Breast epithelium (tissue), 4 donors: Measurements from ENCODE around the gene ASF1B. TPM values are rescaled to one million over a fixed set of nuclear protein-coding genes. Genes with fewer than 3 reads are reported as not detected.

ENCODE experiments used
- DNase-seq, 2 donors: peaks; one replicate each; pipeline ENCODE4 v3.0.0-alpha.2; 2019; ENCODE audit warnings: low spot score in 2 of 2
- H3K27ac ChIP-seq, 2 donors: fragments of 200-600 bp; sonication (generic) in 1 of 2; one replicate each; pipeline ENCODE4 v1.5.1; 2016 to 2019; ENCODE audit warnings: mild to moderate bottlenecking in 1 of 2
- H3K27me3 ChIP-seq, 2 donors: fragments of 200-600 bp; sonication (generic) in 1 of 2; one replicate each; pipeline versions ENCODE4 v1.5.1 to v1.6.0; 2017 to 2019; ENCODE audit warnings: control low read depth in 1 of 2, mild to moderate bottlenecking in 1 of 2
- H3K36me3 ChIP-seq: fragments of 200-600 bp; one replicate; pipeline ENCODE4 v1.5.1; 2019
- H3K4me1 ChIP-seq, 2 donors: fragments of 200-600 bp; sonication (generic); one replicate each; pipeline ENCODE4 v1.5.1; 2016 to 2019; ENCODE audit warnings: control low read depth in 1 of 2
- H3K4me3 ChIP-seq, 3 donors: fragments of 200-600 bp; sonication (generic); 1 replicate in 2 of 3; 2 replicates in 1 of 3; pipeline ENCODE4 v1.5.1; 2016 to 2019; ENCODE audit warnings: mild to moderate bottlenecking in 3 of 3, moderate library complexity in 2 of 3
- H3K9me3 ChIP-seq, 2 donors: fragments of 200-600 bp; sonication (generic) in 1 of 2; one replicate each; pipeline ENCODE4 v1.5.1; 2016 to 2019; ENCODE audit warnings: control low read depth in 1 of 2
- POLR2A ChIP-seq: fragments of 450-650 bp; IDR thresholded peaks from one replicate; pipeline ENCODE4 v1.6.1; 2016; ENCODE audit warnings: antibody characterized with exemption, mild to moderate bottlenecking, moderate library complexity
- POLR2AphosphoS5 ChIP-seq, 3 donors: sonication (generic); formaldehyde crosslinking; IDR thresholded peaks; one replicate each; pipeline ENCODE4 v1.6.1; 2017; ENCODE audit warnings: antibody characterized with exemption in 3 of 3
- intact Hi-C: fragments of 100-400 bp; cut with DNase I; formaldehyde crosslinking; loops from one replicate; pipeline ENCODE4 v1.15.1; 2023; ENCODE audit warnings: low total_unique reads
- total RNA-seq, 3 donors: library from RNA; depleted of rRNA; stranded (reverse); fragments of >200 nt; gene quantifications; one replicate each; pipeline ENCODE4 v1.1.0, GENCODE V29; 2016
- TF ChIP-seq, protein P1 (sequence below), 3 donors: fragments of 450-650 bp; IDR thresholded peaks; one replicate each; pipeline ENCODE4 v1.5.1; 2016 to 2017; ENCODE audit warnings: antibody characterized with exemption in 3 of 3, mild to moderate bottlenecking in 3 of 3, moderate library complexity in 3 of 3

Gene ASF1B
- total RNA-seq, 3 donors from 2014 or later, result 0.66 to 1.6 (median 1.2) TPM

DNA sequence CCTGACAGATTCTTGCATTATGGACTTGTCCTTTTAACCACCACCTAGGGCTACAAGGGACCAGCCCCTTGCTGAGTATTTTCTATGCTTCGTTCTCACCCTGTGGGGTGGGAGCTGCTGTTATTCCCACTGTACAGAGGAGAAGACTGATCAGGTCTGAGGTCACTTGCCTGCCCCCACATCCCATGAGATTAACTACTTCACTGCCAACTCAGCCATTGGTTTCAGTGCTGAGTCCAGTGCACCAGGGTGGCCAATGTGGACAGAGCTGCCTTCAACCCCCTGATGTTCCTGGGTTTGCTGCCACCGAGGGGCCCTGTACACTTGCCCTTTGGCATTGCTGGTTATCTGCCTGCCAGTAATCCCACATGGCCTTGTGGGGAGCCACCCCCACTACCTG is 25.7 kb downstream of the ASF1B start:
- Histone ChIP-seq H3K4me3 (no peak overlapping the region), H3K4me1 (peaks cover 9 to 14% of the 10 kb centered on the region in 2 donors), H3K36me3 (no peaks in the 10 kb centered on the region), H3K27me3 (no peaks in the 10 kb centered on the region), H3K27ac (peak overlapping the region in 1 of 2 donors; percentile 32), H3K9me3 (no peaks in the 10 kb centered on the region)
- intact Hi-C loops, result no loop called here
- TF ChIP-seq, protein P1, sequence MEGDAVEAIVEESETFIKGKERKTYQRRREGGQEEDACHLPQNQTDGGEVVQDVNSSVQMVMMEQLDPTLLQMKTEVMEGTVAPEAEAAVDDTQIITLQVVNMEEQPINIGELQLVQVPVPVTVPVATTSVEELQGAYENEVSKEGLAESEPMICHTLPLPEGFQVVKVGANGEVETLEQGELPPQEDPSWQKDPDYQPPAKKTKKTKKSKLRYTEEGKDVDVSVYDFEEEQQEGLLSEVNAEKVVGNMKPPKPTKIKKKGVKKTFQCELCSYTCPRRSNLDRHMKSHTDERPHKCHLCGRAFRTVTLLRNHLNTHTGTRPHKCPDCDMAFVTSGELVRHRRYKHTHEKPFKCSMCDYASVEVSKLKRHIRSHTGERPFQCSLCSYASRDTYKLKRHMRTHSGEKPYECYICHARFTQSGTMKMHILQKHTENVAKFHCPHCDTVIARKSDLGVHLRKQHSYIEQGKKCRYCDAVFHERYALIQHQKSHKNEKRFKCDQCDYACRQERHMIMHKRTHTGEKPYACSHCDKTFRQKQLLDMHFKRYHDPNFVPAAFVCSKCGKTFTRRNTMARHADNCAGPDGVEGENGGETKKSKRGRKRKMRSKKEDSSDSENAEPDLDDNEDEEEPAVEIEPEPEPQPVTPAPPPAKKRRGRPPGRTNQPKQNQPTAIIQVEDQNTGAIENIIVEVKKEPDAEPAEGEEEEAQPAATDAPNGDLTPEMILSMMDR (IDR thresholded peaks at IDR 0.05), result no peak
- no peak for TF ChIP-seq POLR2A
- no peak for TF ChIP-seq POLR2AphosphoS5 (IDR thresholded peaks at IDR 0.05)
- no peak for DNase-seq

DNA sequence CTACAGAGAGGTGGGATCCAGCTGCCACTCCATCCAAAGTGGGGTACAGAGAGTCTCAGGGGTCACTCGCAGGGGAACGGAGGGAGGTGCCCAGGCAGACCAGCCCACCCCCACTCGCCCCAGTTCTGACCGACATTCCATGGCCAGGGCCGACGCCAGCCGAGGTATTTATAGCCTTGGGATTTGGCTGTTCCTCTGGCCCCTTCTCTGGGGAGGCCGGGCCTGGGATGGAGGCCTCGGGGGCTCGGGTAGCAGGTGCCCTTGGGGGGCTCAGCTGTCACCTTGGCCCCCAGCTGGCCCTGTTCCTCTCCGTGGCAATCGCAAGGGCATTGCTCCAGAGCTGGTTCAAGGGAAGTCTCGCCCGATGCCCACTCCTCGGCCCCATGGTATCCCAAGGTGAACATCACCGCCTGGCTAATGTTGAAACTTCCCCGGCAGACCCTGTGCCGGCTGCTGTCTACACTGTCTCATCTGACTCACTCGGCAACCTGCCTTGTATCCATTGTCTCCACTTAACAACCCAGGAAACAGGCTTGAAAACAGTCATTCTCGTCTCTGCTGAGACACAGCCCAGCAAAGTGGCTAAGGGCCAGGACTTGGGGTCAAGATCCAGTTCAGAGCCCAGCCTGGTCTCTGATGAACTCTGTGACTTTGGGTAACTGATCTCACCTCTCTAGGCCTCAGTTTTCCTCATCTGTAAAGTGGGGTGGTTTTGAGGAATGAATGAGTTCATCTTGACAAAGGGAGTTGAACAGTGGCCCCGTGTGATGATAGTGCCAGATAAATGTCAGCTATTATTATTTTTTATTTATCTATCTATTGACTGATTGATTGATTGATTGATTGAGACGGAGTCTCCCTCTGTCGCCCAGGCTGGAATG is 28.6 kb downstream of the ASF1B start:
- intact Hi-C loops, result no loop called here
- no peak for DNase-seq
- no peak overlapping the region for H3K4me3 ChIP-seq
- TF ChIP-seq, protein P1 (IDR thresholded peaks at IDR 0.05), result no peak
- TF ChIP-seq POLR2A (no peak), POLR2AphosphoS5 (IDR thresholded peaks at IDR 0.05) (no peak)
- peak overlapping the region; percentile 54 to 55 for H3K27ac ChIP-seq
- no peaks in the 10 kb centered on the region for H3K36me3 ChIP-seq
- H3K27me3 ChIP-seq, result no peaks in the 10 kb centered on the region
- no peaks in the 10 kb centered on the region for H3K9me3 ChIP-seq
- H3K4me1 ChIP-seq, result peaks cover 0 to 8% of the 10 kb centered on the region in 2 donors

DNA sequence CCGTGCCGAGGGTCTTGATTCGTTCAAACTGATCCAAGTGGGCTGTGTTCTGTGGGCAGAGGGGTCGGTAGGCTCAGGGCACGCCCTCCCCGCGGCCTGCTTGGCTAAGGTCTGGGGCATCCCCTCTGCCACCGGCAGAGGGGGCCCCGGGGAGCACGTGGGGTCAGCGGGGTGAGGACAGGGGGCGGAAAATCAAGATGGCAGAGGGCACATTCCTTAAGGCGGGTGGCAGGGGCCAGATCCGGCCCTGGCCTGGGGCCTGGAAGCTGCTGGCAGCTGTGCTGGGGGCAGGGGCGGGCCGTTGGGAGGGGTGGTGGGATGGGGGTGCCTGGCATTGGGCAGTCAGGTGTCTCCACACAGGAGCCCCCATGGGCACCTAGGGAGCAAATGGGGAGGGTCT is 29.5 kb downstream of the ASF1B start:
- H3K27me3 ChIP-seq, result no peaks in the 10 kb centered on the region
- no peaks in the 10 kb centered on the region for H3K4me1 ChIP-seq
- intact Hi-C loops, result no loop called here
- H3K27ac ChIP-seq, result peak overlapping the region in 1 of 2 donors; percentile 55
- H3K4me3 ChIP-seq, result no peak overlapping the region
- no peaks in the 10 kb centered on the region for H3K9me3 ChIP-seq
- TF ChIP-seq POLR2A, result no peak
- no peak for TF ChIP-seq POLR2AphosphoS5 (IDR thresholded peaks at IDR 0.05)
- TF ChIP-seq, protein P1 (IDR thresholded peaks at IDR 0.05), result no peak
- H3K36me3 ChIP-seq, result no peaks in the 10 kb centered on the region
- DNase-seq, result no peak

DNA sequence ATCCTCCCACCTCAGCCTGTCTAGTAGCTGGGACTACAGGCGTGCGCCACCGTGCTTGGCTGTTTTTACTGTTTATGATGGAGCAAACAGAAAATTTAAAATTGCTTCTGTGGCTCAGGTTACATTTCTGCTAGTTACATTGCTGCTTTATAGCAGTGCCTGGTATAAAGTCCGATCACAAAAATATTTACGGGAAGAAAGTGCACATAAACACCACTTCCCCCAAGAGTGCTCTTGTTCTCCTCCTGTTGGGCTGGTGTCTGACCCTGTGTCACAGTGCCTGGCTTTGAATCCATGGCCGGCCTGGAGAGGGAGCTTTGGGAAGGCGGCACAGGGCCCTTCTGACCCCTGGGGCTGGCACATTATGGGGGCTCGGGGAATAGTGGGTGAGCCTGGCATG is 30.7 kb downstream of the ASF1B start:
- Histone ChIP-seq H3K36me3 (no peaks in the 10 kb centered on the region), H3K4me1 (no peaks in the 10 kb centered on the region), H3K4me3 (no peak overlapping the region), H3K27me3 (no peaks in the 10 kb centered on the region), H3K27ac (no peak overlapping the region), H3K9me3 (no peaks in the 10 kb centered on the region)
- intact Hi-C loops, result no loop called here
- DNase-seq, result no peak
- TF ChIP-seq POLR2A (no peak), POLR2AphosphoS5 (IDR thresholded peaks at IDR 0.05) (no peak)
- TF ChIP-seq, protein P1 (IDR thresholded peaks at IDR 0.05), result no peak

DNA sequence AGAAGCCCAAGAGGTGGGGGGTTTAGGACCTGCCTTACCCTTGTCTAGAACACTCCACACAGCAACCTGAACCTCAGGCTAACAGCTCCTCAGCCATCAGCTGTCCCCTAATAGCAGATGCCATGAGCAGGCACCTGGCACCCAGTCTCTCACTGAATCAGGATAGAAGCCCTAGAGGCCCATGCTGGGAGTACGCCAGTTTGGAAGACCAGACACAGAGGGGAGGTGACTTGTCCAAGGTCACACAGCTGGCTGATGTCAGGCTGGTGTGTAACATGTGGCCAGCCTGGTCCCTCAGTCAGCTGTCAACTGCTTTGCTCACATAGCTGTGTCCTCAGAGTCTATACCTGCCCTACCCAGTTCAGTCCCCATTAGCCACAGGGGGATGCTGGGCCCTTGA is 33.1 kb downstream of the ASF1B start:
- H3K27me3 ChIP-seq, result no peaks in the 10 kb centered on the region
- no peaks in the 10 kb centered on the region for H3K9me3 ChIP-seq
- H3K4me1 ChIP-seq, result no peaks in the 10 kb centered on the region
- no peaks in the 10 kb centered on the region for H3K36me3 ChIP-seq
- no peak for DNase-seq
- H3K27ac ChIP-seq, result peak overlapping the region in 1 of 2 donors; percentile 4
- no peak overlapping the region for H3K4me3 ChIP-seq
- intact Hi-C loops, result no loop called here
- TF ChIP-seq POLR2AphosphoS5 (IDR thresholded peaks at IDR 0.05) (no peak), POLR2A (no peak)
- TF ChIP-seq, protein P1 (IDR thresholded peaks at IDR 0.05), result no peak
